GM21447 (cell line): ENCODE data around the gene DCAF11.

Source experiments
- ATAC-seq: cut with Tn5 transposase; IDR thresholded peaks from one replicate; pipeline ENCODE4 v1.9.1; 2021; ENCODE audit not compliant: unreplicated experiment

DCAF11 gene

DNA sequence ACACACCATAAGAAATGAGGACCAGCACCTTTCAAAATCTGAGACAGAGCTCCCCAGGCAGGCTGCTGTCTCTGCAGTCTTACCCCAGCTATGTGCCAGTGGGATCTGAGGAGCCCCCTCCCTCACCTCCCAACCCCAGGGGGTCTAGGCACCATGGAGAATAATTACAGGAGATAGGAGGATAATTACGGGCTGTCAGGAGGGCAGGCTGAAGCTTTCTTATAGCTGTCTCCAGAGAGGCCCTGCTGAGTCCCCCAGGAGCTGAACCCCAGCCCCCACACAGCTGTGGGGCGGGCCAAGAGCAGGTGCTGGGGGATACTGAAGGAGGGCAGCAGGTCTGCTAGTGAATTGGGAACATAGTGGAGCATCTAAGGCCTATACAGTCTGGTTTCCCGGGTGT is 36.4 kb upstream of the DCAF11 start:
- no peak for ATAC-seq

DNA sequence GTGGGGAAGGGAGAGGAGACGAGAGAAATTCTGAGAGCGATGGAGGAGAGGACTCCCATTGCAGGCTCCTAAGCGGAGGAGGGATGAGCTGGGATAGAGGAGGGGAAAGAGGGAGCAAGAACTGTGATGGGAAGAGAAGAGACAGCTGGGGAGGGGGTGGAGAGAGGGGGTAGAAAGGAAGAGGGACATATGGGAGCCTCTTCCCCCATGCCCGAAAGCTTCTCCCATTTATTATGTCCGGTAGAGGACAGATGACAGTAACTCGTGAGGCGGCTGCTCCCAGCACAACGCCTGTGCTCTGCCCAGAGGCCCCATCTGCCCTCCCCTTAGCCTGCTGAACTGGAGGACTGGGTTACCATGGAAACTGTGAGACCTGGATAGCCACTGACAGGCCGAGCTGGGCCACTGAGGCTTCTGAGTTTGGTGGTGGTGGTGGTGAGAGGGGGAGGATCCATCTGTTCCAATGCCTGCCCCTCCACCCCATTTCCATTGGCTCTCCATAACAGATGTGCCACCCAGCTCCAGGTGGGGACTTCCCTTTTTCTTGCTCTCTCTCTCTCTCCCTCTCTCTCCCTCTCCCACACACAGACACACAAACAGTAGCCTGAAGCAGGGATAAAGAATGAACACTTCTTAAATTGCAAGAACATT is 35.0 kb upstream of the DCAF11 start:
- no peak for ATAC-seq

DNA sequence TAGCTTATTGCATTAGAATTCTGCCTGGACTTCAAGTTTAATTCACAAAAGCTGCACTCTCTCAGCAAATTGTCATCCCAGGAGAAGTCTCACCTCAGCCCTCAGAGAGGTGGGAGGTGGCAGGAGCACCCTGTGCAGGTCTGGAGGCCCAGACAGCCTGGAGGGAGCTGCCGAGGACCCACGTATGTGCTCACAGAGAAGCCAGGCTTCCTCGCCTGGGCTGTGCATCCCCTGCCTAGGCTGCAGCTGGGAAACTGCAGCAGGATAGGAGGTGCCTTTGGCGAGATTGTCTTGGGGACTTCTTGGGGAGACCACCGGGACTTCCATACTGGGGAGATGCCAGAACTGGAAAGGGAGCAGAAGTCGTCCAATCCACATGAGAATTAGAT is 34.4 kb upstream of the DCAF11 start:
- no peak for ATAC-seq

DNA sequence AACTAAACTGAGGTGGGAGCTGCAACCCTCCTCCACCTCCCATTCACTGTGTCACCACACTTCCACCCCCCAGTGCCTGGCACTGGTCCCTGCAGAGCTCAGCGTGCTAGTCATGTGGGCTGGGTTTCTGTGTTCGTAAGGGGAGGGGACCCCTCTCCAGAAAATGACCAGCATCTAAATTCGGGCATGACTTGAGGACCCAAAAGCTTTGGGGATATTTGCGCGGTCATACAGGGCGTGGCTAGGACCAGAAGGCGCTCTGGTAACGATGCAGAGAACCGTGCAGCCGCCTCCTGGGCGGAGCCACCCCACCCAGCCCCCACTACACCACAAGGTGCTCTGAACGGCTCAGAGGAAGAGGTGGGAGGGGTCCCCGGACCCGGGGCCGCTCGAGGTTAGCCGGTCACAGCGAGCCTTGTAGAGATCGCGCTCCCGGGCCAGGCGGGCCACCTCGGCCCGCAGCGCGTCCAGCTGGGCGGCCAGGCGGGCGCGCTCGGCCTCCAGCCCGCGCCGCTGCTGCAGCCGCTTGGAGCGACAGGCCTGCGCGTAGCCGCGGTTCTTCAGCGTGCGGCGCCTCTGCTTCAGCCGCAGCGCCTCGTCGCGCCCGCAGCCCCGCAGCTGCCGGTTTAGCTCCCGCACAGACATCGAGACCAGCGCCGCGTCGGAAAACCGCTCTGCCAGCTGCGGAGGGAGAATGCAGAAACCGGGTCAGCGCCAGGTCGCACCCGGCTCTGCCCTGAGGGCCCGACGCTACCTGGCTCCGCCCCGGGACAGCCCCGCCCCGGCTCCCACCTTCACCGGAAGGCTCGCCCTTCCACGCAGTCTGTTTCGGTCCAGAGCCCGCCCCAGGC is 33.5 kb upstream of the DCAF11 start:
- peak; percentile 91 for ATAC-seq

DNA sequence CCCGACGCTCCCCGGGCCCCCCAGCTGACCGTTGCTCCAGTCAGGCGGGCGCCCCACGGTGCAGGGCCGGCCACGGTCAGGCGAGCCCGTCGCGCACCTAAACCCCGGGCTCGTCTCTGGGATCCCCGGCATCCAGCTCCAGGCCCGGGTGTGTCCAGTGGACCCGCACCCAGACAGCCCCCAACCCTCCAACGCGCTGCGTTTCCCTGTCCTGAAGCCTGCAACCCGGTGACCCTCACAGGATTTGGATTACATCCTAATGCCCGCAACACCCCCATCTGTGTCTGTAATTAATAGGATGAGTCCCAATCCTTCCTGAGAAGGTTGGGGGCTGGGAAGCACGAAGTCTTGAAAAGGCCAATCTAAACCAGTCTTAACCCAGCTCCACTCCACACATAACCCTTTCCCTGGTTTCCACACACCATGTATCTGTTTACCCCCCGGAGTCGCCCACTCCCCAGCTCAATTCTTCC is 32.8 kb upstream of the DCAF11 start:
- ATAC-seq, result no peak

DNA sequence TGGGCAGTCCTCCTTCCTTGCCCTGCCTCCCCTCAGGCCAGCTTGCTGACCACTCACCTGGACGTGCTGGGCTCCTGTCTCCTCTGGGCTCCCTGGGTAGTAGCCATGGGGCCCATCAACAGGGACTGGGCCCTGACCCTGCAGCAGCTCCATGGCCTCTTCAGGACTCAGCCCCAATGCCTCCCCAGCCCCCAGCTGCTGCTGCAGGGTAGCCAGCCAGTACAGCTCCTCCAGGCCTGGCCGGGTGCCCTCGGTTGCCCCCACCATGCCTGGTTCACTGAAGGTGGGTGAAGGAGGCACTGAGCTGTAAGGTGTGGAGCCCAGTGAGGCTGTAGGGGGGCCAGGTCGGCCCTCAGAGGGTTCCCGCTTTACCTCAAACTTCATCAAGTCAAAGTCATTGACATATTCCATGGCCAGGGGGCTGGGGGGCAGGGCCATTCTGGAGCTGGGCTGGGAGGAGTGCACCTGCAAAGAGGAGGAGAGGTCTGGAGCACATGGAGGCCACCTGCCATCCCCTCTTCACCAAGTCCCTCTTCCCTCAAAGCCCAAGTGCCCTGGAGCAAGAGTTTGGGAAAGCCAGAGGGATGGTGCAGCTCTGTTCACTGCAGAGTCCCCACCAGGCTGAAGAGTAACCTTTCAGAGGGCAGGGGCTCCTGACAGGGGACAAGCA is 32.0 kb upstream of the DCAF11 start:
- ATAC-seq, result no peak

DNA sequence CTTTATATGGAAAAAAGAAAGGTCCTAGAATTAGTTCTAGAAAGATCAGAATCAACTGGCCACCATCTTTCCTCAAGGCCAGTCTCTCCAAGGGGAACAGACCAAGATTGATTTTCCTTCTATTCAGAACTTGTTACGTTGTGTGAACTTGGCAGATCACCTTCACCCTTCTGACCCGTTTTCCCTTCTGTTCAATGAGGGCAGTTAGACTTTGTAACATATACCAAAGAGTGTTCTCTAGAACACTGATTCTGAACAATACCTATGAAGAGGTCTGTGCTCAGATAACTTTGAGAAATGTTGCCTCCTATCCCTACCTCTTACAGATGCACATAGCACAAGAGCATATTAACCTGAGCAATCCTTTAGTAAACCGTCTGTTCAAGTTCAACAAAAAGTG is 31.1 kb upstream of the DCAF11 start:
- no peak for ATAC-seq

DNA sequence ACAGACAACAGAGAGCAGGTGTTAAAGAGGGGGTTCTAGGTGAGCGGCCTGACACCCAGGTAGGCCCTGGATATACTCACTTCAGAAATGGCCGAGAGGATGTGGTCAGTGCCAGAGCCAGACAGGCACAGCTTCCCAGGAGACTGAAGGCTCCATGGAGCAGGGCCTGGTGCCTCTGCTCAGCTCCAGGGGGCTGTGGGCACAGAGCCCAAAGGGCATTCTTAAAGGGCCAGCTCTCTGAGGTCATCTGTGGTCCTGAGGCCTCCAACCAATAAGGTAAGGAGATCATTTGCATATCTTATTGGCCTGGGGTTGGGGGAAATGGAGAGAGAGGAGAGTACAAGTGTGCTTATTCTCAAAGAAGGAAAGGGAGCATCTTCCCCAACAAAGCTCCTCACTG is 30.1 kb upstream of the DCAF11 start:
- no peak for ATAC-seq

DNA sequence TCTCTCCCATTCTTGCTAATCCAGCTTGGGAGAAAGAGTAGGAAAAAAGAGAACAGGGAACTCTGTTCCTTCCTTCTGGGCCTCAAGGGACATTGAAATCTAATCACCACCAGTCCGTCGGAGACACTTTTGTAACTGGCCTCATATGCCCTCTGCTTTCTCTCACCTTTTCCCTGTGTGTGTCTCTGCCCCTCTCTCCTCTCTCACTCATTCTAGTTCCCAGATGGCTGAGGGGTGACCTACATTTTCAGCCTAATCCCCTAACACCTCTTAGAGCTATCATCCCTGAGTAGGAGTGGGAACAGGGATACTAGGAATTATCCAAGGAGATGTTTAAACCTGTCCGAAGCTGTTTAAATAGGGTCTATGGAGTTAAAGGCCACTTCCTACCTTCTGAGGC is 29.4 kb upstream of the DCAF11 start:
- ATAC-seq, result no peak

DNA sequence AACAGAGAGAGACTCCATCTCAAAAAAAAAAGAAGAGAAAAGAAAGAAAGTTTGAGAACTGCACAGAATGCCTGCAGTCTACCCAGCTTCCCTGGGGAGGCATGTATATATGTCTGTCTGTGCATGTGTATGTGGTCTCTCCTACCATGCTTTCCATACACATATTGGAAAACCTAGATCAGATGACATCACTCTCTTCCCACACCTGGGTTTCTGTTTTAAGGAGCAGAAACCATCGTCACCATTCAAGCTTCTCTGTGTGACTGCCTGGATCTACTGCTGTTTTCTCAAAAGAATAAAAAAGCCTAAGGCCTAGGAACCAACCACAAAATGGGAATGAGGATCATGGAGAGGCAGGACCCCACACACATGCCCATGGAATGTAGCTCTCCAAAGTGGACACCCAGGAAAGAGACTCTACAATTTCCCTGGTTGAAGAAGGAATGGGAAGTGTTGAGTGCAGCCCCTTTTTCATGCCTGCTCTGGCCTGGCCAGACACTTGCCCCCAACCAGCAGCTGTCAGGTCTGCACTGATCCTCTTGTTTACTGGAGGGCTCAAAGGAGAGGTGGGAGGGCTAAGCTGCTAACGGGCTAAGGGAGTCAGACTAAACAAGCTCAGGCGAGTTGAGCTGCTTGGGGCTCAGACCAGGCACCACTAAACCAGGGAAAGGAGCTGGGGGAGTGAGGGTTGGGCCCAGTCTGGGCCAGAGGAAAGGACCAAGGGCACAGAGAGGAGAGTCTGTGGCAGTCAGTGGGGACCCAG is 28.2 kb upstream of the DCAF11 start:
- no peak for ATAC-seq

DNA sequence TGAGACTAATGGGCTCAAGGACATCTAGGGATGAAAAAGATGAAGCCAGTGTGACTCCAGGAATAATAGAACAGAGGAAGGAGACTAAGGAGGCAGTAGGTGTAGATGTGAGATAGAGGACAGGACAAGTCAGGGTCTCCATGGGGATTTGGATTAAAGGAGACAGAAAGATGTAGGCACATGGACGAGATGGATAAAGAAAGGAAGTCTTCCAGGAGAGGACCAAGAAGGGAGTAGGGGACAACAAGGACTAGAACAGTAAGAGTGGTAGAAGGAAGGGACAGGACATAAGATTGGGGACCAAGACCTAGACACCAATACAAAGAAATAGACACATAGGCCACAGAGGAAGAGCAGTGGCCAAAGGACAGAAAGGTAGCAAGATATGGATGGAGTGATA is 27.6 kb upstream of the DCAF11 start:
- ATAC-seq, result no peak

DNA sequence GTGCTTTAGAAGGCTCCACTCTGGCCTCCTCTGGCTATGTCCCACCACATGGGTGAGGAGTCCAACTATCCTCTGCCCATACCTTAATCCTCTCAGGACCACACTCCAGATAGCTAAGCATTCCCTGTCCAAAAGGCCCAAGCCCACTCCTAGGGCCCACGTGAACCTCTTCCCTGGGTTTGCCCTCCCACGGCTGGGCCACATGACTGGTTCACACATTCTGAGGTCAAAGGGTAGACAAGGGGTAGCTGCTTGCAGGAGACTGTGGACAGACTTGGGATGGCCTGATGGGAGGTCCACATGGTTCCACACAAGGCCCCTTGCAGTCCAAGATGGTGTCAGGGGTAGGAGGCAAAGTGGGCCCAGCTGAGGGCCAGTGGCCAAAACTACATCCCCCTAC is 26.5 kb upstream of the DCAF11 start:
- no peak for ATAC-seq

DNA sequence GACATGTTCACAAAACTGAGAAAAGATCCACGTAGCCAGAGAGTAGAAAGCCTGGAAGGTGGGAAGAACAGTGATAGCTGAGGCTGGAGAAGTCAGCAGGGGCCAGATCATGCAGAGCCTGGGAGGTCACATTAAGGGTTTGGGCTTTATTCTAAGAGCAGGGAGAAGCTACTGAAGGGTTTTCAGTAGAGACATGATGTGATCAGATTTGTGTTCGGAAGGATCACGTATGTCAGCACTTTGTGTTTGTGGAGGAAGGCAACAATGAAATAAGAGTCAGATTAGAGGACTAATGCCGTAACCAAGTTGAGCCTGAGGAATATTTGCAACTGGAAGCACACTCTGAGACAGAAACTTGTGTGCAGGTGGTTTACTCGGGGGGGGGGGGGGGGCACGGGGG is 24.7 kb upstream of the DCAF11 start:
- ATAC-seq, result no peak

DNA sequence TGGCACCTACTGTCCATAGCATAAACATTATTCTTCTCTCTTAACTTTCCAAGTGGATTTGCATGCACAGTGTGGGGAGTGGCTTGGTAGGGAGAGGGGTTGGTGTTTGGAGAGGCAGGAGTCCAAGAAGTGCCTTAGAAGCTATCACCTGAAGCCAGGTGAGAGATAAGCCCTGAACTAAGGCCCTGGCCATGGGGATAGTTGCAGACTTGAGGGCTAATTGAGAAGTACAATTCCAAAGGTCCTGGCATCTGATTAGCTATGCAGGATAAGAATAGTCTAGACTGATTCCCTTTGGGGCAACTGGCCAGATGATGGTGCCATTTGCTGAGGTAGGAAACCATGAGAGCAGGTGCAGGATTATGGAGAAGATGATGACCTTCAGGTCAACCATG is 22.5 kb upstream of the DCAF11 start:
- no peak for ATAC-seq

DNA sequence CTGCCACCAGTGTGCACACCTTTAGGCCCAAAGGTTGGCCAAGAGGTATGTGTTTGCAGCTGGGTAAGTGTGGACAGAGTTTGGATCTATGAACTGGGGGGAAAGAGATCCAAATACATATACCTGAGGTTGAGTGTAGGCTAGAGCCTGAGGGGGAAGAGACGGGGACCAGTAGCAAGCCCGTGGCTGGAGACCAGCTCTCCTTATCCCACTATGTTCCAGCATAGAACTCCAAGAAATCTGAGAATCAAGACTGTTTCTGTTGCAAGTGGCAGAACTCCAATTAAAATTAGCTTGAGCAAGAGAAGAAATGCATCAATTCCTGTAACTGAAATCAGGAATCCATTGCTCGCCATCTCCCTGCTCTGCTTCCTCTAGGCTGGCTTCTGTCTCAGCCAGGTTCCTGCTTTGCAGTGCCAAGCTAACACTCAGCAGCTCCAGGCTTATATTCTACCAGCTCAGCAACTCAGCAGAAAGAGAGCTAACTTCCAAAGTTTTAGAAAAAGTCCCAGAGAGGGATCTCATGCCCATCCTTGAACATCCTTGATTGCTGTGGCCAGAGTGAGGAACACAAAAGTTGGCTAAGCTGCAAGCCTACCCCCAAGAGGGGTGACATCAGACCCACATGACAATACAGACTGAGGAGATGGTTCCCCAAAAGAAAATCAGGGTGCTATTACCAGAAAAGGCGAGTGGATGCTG is 21.9 kb upstream of the DCAF11 start:
- ATAC-seq, result no peak

DNA sequence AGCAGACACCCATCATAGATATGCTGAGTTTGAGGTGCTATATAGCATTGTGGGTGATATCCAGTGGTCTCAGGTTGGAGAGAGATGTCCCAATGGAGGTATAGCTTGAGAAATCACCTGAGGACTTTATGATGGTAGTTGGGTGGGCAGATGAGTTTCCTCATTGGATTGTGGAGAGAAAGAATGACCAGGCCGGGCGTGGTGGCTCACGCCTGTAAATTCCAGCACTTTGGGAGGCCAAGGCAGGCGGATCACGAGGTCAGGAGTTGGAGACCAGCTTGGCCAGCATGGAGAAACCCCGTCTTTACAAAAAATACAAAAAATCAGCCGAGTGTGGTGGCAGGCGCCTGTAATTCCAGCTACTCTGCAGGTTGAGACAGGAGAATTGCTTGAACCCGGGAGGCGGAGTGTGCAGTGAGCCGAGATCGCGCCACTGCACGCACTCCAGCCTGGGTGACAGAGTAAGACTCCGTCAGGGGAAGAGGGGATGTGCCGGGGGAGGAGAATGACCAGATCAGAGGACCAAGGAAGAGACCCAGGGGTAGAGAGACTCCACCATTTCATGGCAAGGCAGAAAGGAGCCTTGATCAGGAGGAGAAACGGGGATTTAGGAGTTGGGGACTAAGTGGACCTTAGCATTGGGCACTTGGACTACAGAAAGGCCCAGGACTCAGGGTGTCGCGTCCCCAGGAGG is 21.2 kb upstream of the DCAF11 start:
- no peak for ATAC-seq

DNA sequence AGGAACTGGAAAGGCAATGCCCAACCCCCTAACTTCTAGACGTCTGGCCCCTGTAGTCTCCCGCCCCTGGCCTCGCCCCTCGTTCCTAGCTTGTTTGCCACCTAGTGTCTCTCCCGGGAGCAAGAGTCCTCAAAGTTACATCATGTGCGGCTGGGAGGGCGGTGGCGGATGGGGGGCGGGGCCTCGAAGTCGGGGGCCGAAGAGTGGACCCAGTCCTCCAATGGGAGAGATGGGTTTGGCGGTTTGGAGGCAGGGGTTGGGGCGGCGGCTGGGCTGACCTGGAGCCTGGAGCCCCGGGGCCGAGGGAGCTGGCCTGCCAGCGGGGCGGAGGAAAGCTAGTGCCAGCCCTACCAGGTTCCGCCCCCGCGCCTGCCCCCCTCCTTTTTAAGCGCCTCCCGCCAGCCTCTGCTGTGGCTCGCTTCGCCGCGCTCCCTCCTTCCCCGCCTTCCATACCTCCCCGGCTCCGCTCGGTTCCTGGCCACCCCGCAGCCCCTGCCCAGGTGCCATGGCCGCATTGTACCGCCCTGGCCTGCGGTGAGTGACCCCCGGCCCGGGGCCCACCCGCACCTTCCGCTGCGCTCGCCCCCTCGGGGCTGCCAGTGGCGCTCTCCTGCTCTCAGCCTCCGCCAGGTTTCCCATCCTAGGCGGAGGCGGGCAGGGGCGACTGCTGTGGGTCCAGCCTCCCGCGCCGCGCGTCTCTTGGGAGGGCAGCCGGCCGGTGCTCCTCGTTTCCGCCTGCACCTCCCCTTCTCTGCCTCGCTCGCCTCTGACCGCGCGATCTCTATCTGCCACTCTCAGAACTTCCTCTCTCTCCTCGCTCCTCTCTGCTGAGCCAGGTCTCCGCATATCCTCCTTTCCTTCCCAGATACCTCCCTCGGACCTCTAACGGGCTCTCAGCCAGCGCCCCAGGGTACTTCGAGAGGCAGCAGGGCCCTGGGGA is 20.4 kb upstream of the DCAF11 start, which contains the start of gene PCK2:
Gene PCK2, plus strand, starts transcription at position 411 of the 940 bp plus-strand sequence. Its CDS starts 95 bp downstream, at position 506.
- peak; percentile 46 for ATAC-seq

DNA sequence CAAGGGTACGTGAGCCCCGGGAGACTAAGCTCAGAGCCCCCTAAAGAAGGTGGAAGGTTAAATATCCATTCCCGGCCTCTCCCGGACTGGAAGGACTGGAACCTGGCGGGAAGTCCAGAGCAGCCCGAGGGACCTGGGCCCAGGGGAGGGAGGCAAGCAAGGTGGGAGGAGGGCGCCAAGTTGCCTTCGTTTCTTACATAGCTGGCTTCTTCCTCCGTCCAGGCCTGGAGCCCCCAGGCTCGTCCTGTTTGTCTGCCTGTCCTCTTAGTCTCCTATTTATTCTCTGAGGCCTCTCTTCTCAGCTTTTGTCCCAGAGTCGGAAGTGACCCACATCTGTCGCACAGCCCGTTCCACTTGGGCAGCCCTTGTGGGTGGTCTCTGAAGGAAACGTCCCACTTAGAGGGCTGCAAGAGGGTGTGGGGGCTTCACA is 19.7 kb upstream of the DCAF11 start:
- ATAC-seq, result peak; percentile 3
